Retinal pigment epithelial cell (primary cell): ENCODE data around the gene NCK2.

Source experiments
- DNase-seq: peaks from one replicate; pipeline ENCODE4 v3.0.0-alpha.2; 2010; ENCODE audit warnings: low read depth
- H3K4me3 ChIP-seq: 2 replicates; pipeline ENCODE4 v1.5.1; 2011; ENCODE audit warnings: mild to moderate bottlenecking, low read length, control low read depth, moderate library complexity
- CTCF ChIP-seq: conservative IDR thresholded peaks from 2 replicates; pipeline ENCODE4 v1.5.1; 2011; ENCODE audit warnings: low read depth, low read length, control low read depth, inconsistent platforms

The NCK2 gene

GRCh38 chr2:105802587-105802986 is 57.9 kb downstream of the NCK2 start:
- H3K4me3 ChIP-seq = no peak overlapping the region
- TF ChIP-seq CTCF = no peak

GRCh38 chr2:105803337-105803736 is 58.6 kb downstream of the NCK2 start:
- no peak for TF ChIP-seq CTCF
- H3K4me3 ChIP-seq = no peak overlapping the region
- DNase-seq = no peak

More at GRCh38 chr2:105802587-105802986, 57.9 kb downstream of the NCK2 start:
- DNase-seq = no peak

- no peak for TF ChIP-seq CTCF
- H3K4me3 ChIP-seq = no peak overlapping the region
- DNase-seq = no peak
Observed at GRCh38 chr2:105803773-105804172, 59.1 kb downstream of the NCK2 start.

- no peak for TF ChIP-seq CTCF
- peak; percentile 48 for DNase-seq
- H3K4me3 ChIP-seq = no peak overlapping the region
Observed at GRCh38 chr2:105804266-105804665, 59.6 kb downstream of the NCK2 start.

- no peak for DNase-seq
- no peak for TF ChIP-seq CTCF
- no peak overlapping the region for H3K4me3 ChIP-seq
Observed at GRCh38 chr2:105806996-105807395, 62.3 kb downstream of the NCK2 start.

GRCh38 chr2:105808423-105809096 is 63.8 kb downstream of the NCK2 start:
- no peak overlapping the region for H3K4me3 ChIP-seq
- no peak for DNase-seq
- no peak for TF ChIP-seq CTCF

- no peak for DNase-seq
- no peak for TF ChIP-seq CTCF
- no peak overlapping the region for H3K4me3 ChIP-seq
Observed at GRCh38 chr2:105809097-105809473, 64.4 kb downstream of the NCK2 start.
